PC-9 (cell line): ENCODE data around the gene ARNT2.

Experiments
- CTCF ChIP-seq: fragments of 200-600 bp; sonication (generic); conservative IDR thresholded peaks from 2 replicates; pipeline ENCODE4 v1.6.1; 2017; ENCODE audit warnings: mixed run types, antibody characterized with exemption, mild to moderate bottlenecking, moderate library complexity
- EZH2 ChIP-seq: fragments of 200-600 bp; sonication (generic); IDR thresholded peaks from 2 replicates; pipeline ENCODE4 v1.8.0; 2017; ENCODE audit warnings: antibody characterized with exemption, low read depth

DNA sequence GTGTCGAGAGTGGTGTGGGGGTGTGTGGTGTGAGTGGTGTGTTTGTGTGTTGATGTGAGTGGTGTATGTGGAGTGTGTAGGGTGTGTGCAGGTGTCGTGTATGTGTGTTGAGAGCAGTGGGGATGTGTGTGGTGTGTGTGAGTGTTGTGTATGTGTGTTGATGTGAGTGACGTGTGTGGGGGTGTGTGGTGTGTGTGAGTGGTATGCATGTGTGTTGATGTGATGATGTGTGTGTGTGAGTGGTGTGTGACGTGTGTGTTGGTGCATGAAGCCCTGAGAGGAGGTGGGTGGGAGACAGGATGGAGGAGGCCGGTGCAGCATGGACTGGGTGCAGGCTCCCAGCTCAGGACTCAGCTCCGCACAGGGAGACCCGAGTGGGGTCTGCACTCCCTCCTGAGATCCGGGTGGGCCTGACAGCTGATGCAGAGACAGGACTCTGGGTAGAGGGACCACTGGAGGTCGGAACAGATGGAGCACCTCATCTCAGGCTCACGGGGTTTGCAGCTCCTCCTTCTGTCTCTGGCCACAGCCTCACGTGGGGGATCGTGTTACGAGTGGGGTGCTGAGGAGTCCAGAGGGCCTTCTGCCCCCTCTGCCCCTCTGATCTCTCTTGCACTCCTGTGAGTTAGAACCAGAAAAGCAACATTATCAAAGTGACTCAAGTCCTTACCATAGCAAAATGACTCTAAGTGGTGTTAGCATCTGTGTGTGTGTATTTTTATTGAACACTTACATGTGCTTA, 41.3 kb downstream of the ARNT2 start:
- TF ChIP-seq CTCF (no peak), EZH2 (no peak)
